Liver (tissue), 3 donors: ENCODE results near the gene FAM89B.

ENCODE experiments used
- FOXA1 ChIP-seq: IDR thresholded peaks from 2 replicates; pipeline ENCODE4 v1.6.1; 2016; ENCODE audit warnings: antibody characterized with exemption
- GABPA ChIP-seq, 2 donors: IDR thresholded peaks in 1 of 2; conservative IDR thresholded peaks in 1 of 2; 2 replicates each; pipeline ENCODE4 v1.6.1; 2016; ENCODE audit warnings: antibody characterized with exemption in 2 of 2, mild to moderate bottlenecking in 1 of 2, moderate library complexity in 1 of 2
- HNF4A ChIP-seq, 2 donors: conservative IDR thresholded peaks; 2 replicates each; pipeline ENCODE4 v1.6.1; 2016; ENCODE audit warnings: antibody characterized with exemption in 2 of 2, mild to moderate bottlenecking in 2 of 2
- JUND ChIP-seq, 2 donors: IDR thresholded peaks; 2 replicates each; pipeline ENCODE4 v1.6.1; 2016; ENCODE audit warnings: antibody characterized with exemption in 2 of 2
- RAD21 ChIP-seq, 2 donors: IDR thresholded peaks; 2 replicates each; pipeline ENCODE4 v1.6.1; 2016; ENCODE audit warnings: antibody characterized with exemption in 2 of 2, mild to moderate bottlenecking in 2 of 2
- RXRA ChIP-seq, 2 donors: IDR thresholded peaks; 2 replicates each; pipeline ENCODE4 v1.6.1; 2017 to 2018; ENCODE audit warnings: antibody characterized with exemption in 2 of 2, mild to moderate bottlenecking in 1 of 2
- TAF1 ChIP-seq: conservative IDR thresholded peaks from 2 replicates; pipeline ENCODE4 v1.6.1; 2016; ENCODE audit warnings: antibody characterized with exemption, mild to moderate bottlenecking
- TF ChIP-seq, protein P1 (sequence below): IDR thresholded peaks from 2 replicates; pipeline ENCODE4 v1.6.1; 2016; ENCODE audit warnings: antibody characterized with exemption
- TF ChIP-seq, protein P2 (sequence below): fragments of 150-350 bp; IDR thresholded peaks from 2 replicates; pipeline ENCODE4 v1.5.1; 2017; ENCODE audit warnings: improper control_type of control experiment, low read depth, low read length; ENCODE audit not compliant: missing input control
- TF ChIP-seq, protein P3 (sequence below): IDR thresholded peaks from 2 replicates; pipeline ENCODE4 v1.6.1; 2016; ENCODE audit warnings: antibody characterized with exemption, mild to moderate bottlenecking
- TF ChIP-seq, protein P4 (sequence below): IDR thresholded peaks from 2 replicates; pipeline ENCODE4 v1.6.1; 2016; ENCODE audit warnings: antibody characterized with exemption
- donor health status: healthy.
- donor health status: healthy.

DNA sequence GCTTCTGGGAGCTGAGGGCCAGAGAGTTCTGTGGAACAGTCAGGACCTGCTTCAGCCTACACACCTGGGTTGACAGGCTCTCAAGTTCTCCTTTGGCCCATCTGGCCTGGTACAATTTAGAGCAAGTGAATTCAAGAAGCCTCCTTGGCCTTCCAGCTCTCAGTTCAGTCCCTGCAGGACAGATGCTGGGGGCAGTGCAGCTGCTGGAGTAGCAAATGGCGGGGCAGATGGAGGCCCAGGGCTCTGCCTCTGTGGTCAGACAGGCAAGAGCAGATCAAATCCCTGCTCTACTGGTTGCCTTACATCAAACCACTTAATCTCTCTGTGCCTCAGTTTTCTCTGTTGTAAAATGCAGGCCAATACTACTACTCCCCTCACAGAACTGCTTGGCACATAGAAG lies 31.9 kb downstream of the FAM89B start:
- TF ChIP-seq GABPA (IDR thresholded peaks at IDR 0.05 in 1 of 2, conservative IDR thresholded peaks at IDR 0.05 in 1 of 2) (no peak), FOXA1 (no peak), RAD21 (IDR thresholded peaks at IDR 0.05) (no peak), HNF4A (conservative IDR thresholded peaks at IDR 0.05) (no peak), TAF1 (no peak), JUND (IDR thresholded peaks at IDR 0.05) (no peak), RXRA (IDR thresholded peaks at IDR 0.05) (no peak)
- TF ChIP-seq, protein P1, sequence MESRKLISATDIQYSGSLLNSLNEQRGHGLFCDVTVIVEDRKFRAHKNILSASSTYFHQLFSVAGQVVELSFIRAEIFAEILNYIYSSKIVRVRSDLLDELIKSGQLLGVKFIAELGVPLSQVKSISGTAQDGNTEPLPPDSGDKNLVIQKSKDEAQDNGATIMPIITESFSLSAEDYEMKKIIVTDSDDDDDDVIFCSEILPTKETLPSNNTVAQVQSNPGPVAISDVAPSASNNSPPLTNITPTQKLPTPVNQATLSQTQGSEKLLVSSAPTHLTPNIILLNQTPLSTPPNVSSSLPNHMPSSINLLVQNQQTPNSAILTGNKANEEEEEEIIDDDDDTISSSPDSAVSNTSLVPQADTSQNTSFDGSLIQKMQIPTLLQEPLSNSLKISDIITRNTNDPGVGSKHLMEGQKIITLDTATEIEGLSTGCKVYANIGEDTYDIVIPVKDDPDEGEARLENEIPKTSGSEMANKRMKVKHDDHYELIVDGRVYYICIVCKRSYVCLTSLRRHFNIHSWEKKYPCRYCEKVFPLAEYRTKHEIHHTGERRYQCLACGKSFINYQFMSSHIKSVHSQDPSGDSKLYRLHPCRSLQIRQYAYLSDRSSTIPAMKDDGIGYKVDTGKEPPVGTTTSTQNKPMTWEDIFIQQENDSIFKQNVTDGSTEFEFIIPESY, result no peak
- TF ChIP-seq, protein P2, sequence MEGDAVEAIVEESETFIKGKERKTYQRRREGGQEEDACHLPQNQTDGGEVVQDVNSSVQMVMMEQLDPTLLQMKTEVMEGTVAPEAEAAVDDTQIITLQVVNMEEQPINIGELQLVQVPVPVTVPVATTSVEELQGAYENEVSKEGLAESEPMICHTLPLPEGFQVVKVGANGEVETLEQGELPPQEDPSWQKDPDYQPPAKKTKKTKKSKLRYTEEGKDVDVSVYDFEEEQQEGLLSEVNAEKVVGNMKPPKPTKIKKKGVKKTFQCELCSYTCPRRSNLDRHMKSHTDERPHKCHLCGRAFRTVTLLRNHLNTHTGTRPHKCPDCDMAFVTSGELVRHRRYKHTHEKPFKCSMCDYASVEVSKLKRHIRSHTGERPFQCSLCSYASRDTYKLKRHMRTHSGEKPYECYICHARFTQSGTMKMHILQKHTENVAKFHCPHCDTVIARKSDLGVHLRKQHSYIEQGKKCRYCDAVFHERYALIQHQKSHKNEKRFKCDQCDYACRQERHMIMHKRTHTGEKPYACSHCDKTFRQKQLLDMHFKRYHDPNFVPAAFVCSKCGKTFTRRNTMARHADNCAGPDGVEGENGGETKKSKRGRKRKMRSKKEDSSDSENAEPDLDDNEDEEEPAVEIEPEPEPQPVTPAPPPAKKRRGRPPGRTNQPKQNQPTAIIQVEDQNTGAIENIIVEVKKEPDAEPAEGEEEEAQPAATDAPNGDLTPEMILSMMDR, result no peak
- TF ChIP-seq, protein P3, sequence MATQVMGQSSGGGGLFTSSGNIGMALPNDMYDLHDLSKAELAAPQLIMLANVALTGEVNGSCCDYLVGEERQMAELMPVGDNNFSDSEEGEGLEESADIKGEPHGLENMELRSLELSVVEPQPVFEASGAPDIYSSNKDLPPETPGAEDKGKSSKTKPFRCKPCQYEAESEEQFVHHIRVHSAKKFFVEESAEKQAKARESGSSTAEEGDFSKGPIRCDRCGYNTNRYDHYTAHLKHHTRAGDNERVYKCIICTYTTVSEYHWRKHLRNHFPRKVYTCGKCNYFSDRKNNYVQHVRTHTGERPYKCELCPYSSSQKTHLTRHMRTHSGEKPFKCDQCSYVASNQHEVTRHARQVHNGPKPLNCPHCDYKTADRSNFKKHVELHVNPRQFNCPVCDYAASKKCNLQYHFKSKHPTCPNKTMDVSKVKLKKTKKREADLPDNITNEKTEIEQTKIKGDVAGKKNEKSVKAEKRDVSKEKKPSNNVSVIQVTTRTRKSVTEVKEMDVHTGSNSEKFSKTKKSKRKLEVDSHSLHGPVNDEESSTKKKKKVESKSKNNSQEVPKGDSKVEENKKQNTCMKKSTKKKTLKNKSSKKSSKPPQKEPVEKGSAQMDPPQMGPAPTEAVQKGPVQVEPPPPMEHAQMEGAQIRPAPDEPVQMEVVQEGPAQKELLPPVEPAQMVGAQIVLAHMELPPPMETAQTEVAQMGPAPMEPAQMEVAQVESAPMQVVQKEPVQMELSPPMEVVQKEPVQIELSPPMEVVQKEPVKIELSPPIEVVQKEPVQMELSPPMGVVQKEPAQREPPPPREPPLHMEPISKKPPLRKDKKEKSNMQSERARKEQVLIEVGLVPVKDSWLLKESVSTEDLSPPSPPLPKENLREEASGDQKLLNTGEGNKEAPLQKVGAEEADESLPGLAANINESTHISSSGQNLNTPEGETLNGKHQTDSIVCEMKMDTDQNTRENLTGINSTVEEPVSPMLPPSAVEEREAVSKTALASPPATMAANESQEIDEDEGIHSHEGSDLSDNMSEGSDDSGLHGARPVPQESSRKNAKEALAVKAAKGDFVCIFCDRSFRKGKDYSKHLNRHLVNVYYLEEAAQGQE, result no peak
- TF ChIP-seq, protein P4, sequence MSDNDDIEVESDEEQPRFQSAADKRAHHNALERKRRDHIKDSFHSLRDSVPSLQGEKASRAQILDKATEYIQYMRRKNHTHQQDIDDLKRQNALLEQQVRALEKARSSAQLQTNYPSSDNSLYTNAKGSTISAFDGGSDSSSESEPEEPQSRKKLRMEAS, result no peak
